NT2/D1 (cell line): ENCODE measurements around the gene SERTAD3.
"Not testable (repeated sequence)": the region's sequence is repeated elsewhere in the genome, so short reads cannot be mapped to it uniquely, and the experiment has no call there.

Experiments used
- DNase-seq: peaks from one replicate; pipeline ENCODE4 v3.0.0-alpha.2; 2011; ENCODE audit warnings: low read depth, low spot score
- H3K27me3 ChIP-seq: 2 replicates; pipeline ENCODE4 v1.6.0; 2011; ENCODE audit warnings: mild to moderate bottlenecking; ENCODE audit not compliant: insufficient read length, insufficient read depth
- H3K36me3 ChIP-seq: 2 replicates; pipeline ENCODE4 v1.6.1; 2011; ENCODE audit warnings: mild to moderate bottlenecking, low read length, mixed read lengths; ENCODE audit not compliant: insufficient read depth, insufficient read length
- H3K4me1 ChIP-seq: 2 replicates; pipeline ENCODE4 v1.5.1; 2011; ENCODE audit not compliant: insufficient read depth, insufficient read length
- H3K4me3 ChIP-seq: 2 replicates; pipeline ENCODE4 v1.5.1; 2011; ENCODE audit warnings: low read depth; ENCODE audit not compliant: insufficient read length
- H3K9ac ChIP-seq: 2 replicates; pipeline ENCODE4 v1.6.0; 2011; ENCODE audit warnings: low read depth; ENCODE audit not compliant: insufficient read length
- H3K9me3 ChIP-seq: 2 replicates; pipeline ENCODE4 v1.5.1; 2011; ENCODE audit warnings: mild to moderate bottlenecking, low read length; ENCODE audit not compliant: insufficient read depth
- SUZ12 ChIP-seq: IDR thresholded peaks from 2 replicates; pipeline ENCODE4 v1.6.1; 2011; ENCODE audit not compliant: insufficient read length, insufficient read depth; ENCODE audit errors: extremely low read depth
- YY1 ChIP-seq: IDR thresholded peaks from 2 replicates; pipeline ENCODE4 v1.6.1; 2011; ENCODE audit not compliant: insufficient read length, insufficient read depth
- ZNF274 ChIP-seq: IDR thresholded peaks from 2 replicates; pipeline ENCODE4 v1.6.1; 2011; ENCODE audit warnings: mild to moderate bottlenecking, low read depth, low read length

Gene SERTAD3

DNA sequence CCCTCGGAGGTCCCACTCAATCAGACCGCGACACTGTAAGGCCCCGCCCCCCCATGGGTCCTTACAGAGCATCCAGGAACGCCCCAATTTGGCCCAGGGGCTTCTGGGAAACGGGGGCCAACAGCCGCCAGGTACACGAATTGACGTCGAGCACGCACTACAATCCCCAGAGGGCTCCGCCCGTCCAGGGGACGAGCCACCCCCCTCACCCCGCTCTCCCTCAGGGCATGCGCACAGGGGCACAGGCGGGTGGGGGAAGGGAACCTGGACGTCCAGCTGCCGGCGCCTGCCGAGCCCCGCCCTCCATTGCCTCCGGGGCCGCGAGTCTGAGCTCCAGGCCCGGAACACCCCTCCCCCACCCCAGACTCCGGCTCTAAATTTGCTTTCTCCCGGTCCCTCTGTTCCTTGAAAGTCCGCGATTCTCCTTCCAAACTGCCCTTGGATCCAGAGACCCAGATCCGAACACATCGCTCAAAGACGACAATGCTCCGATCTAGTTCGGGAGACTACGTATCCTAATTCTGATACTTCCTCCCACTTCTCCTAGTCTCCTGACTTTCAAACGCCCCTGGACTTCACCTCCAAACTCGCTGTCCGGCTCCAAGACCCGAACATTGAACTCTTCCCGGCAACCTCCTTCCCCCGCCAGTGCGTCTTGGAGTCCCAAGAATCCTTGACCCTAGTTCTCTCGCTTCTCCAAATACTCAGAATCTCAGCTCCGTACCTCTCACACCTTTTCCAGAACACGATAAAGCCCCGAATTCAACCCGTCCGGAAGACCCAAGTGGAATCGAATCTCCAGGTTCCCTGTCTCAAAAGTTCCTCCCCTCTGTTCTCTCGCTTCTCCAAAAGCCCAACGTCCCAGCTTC is 770 bp downstream of the SERTAD3 start:
- H3K9ac ChIP-seq, result peak overlapping the region; percentile 94
- TF ChIP-seq ZNF274, result no peak
- TF ChIP-seq YY1, result no peak
- TF ChIP-seq SUZ12, result no peak
- H3K9me3 ChIP-seq, result no peaks in the 10 kb centered on the region
- no peaks in the 10 kb centered on the region for H3K27me3 ChIP-seq
- peak; percentile 98 for DNase-seq
- peaks cover 28% of the 10 kb centered on the region for H3K36me3 ChIP-seq
- peak overlapping the region; percentile 97 for H3K4me3 ChIP-seq
- peaks cover 2% of the 10 kb centered on the region for H3K4me1 ChIP-seq

DNA sequence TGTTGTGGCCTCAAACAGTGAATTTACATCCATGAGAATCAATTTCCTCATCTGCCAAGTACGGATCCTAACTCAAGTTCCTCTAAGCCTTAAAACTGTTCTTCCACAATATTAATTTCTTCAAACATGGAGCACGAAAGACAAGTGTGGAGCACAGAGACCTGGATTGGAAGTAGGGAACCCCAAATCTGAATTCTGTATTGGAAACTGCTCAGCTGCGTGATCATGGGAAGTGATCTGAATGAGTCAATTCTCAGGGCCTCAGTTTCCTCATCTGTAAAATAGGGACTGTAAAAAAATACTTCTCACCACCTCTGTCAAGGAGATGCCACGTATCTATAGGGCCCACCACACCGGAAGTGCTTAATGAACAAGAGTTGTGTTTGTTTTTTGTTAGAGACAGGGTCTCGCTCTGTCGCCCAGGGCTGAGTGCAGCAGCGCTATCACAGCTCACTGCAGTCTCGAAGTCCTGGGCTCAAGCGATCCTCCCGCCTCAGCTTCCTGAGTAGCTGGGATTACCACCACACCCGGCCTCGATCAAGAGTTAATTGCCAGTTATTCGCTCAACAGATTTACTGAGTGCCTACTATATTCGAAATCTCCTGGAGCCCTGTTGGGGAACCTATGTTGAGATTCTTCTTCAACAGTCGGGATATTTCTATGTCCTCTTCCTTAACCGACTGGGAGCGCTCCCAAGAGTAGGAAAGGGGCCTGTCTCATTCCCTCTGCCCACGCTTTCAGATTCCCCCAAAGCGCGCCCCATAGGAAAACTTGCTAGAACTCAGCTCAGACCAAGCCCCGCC is 1.6 kb downstream of the SERTAD3 start:
- TF ChIP-seq ZNF274 (no peak), YY1 (no peak), SUZ12 (no peak)
- Histone ChIP-seq H3K4me1 (peaks cover 2% of the 10 kb centered on the region), H3K9me3 (no peaks in the 10 kb centered on the region), H3K9ac (peak overlapping the region; percentile 70), H3K36me3 (peaks cover 28% of the 10 kb centered on the region), H3K27me3 (no peaks in the 10 kb centered on the region), H3K4me3 (peak overlapping the region; percentile 51)
- no peak for DNase-seq

GRCh38 chr19:40441719-40442253 is 2.3 kb downstream of the SERTAD3 start:
- DNase-seq, result no peak
- Histone ChIP-seq H3K4me1 (peaks cover 2% of the 10 kb centered on the region), H3K36me3 (peaks cover 28% of the 10 kb centered on the region), H3K4me3 (no peak overlapping the region), H3K9ac (peak overlapping the region; percentile 70), H3K9me3 (no peaks in the 10 kb centered on the region), H3K27me3 (no peaks in the 10 kb centered on the region)
- TF ChIP-seq YY1 (no peak), ZNF274 (no peak), SUZ12 (no peak)

DNA sequence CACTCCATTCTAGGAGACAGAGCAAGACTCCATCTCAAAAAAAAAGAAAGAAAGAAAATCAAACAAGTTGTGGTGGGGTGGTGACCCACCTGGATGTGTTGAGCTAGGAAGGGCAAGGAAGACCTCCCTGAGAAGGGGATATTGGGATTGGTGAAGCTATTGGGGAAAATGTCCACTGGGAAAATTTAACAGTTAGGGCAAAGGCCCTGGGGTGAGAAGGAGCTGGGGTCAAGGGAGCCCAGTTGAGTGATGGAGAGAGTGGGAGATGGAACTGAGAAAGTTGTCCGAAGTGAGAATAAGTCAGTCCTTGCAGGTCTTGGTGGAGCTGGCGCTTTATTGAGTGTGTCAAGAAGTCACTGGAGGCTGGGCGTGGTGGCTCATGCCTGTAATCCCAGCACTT is 5.9 kb downstream of the SERTAD3 start:
- TF ChIP-seq SUZ12 (no peak), YY1 (no peak), ZNF274 (no peak)
- no peaks in the 10 kb centered on the region for H3K9me3 ChIP-seq
- no peak overlapping the region for H3K4me3 ChIP-seq
- H3K4me1 ChIP-seq, result peaks cover 2% of the 10 kb centered on the region
- H3K36me3 ChIP-seq, result peaks cover 28% of the 10 kb centered on the region
- no peak overlapping the region for H3K9ac ChIP-seq
- H3K27me3 ChIP-seq, result no peaks in the 10 kb centered on the region
- no peak for DNase-seq

- H3K36me3 ChIP-seq, result no peaks in the 10 kb centered on the region
- peak overlapping the region; percentile 76 for H3K9ac ChIP-seq
- peak overlapping the region; percentile 38 for H3K4me3 ChIP-seq
- no peaks in the 10 kb centered on the region for H3K9me3 ChIP-seq
- no peaks in the 10 kb centered on the region for H3K4me1 ChIP-seq
- peak; percentile 63 for DNase-seq
- H3K27me3 ChIP-seq, result no peaks in the 10 kb centered on the region
- TF ChIP-seq ZNF274, result no peak
- TF ChIP-seq YY1, result no peak
- TF ChIP-seq SUZ12, result no peak
Observed at GRCh38 chr19:40433391-40434216, 10.5 kb downstream of the SERTAD3 start.

GRCh38 chr19:40432760-40433159 is 11.4 kb downstream of the SERTAD3 start:
- not testable (repeated sequence) for H3K36me3 ChIP-seq, DNase-seq, H3K4me1 ChIP-seq, H3K4me3 ChIP-seq, H3K9me3 ChIP-seq, H3K27me3 ChIP-seq
- H3K9ac ChIP-seq, result peak overlapping the region; percentile 50

DNA sequence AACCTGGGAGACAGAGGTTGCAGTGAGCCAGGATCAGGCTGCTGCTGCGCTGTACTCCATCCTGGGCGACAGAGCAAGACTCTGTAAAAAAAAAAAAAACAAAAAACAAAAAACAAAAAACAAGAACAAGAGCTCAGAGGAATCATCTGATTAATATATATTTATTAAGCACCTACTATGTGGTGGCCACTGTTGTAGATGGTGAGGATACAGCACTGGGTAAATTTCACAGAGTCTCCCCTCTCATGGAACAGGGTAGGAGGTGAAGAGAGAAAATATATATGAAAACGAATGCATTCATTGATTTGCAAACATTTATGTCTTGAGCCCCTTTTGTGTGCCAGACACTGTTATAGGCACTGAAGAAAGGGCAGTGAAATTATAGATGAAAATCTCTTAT is 12.4 kb downstream of the SERTAD3 start:
- H3K36me3 ChIP-seq, result no peaks in the 10 kb centered on the region
- no peak overlapping the region for H3K4me3 ChIP-seq
- H3K4me1 ChIP-seq, result no peaks in the 10 kb centered on the region
- TF ChIP-seq YY1 (no peak), ZNF274 (no peak), SUZ12 (no peak)
- no peaks in the 10 kb centered on the region for H3K9me3 ChIP-seq
- no peaks in the 10 kb centered on the region for H3K27me3 ChIP-seq
- no peak for DNase-seq
- no peak overlapping the region for H3K9ac ChIP-seq

- not testable (repeated sequence) for H3K9me3 ChIP-seq, H3K4me1 ChIP-seq, H3K9ac ChIP-seq, DNase-seq, H3K4me3 ChIP-seq, H3K36me3 ChIP-seq, H3K27me3 ChIP-seq
Observed at GRCh38 chr19:40430242-40430641, 13.9 kb downstream of the SERTAD3 start.

DNA sequence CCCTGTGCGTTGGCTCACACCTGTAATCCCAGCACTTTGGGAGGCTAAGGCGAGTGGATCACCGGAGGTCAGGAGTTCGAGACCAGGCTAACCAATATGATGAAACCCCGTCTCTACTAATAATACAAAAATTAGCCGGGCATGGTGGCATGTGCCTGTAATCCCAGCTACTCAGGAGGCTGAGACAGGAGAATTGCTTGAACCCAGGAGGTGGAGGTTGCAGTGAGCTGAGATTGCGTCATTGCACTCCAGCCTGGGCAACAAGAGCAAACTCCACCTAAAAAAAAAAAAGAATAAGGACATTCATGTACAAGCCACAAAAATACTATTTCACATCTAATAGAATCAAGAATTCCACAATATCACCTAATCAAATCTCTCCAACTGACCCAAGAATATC is 15.9 kb downstream of the SERTAD3 start:
- H3K4me1 ChIP-seq, H3K36me3 ChIP-seq, H3K9ac ChIP-seq, H3K27me3 ChIP-seq, DNase-seq, H3K4me3 ChIP-seq, H3K9me3 ChIP-seq: not testable (repeated sequence)
